HUES64 (cell line): ENCODE results near the gene HYCC2.
"Not testable (repeated sequence)": the region's sequence is repeated elsewhere in the genome, so short reads cannot be mapped to it uniquely, and the experiment has no call there.

Source experiments
- H3K27ac ChIP-seq: 2 replicates; pipeline ENCODE4 v1.7.0; 2013; ENCODE audit warnings: low read depth, low read length, inconsistent platforms
- H3K27me3 ChIP-seq: 2 replicates; pipeline ENCODE4 v1.6.1; 2013; ENCODE audit warnings: mild to moderate bottlenecking, low read length; ENCODE audit not compliant: insufficient read depth
- H3K36me3 ChIP-seq: 2 replicates; pipeline ENCODE4 v1.6.1; 2013; ENCODE audit warnings: mild to moderate bottlenecking, low read length; ENCODE audit not compliant: insufficient read depth
- H3K4me1 ChIP-seq: 2 replicates; pipeline ENCODE4 v1.6.1; 2013; ENCODE audit warnings: mild to moderate bottlenecking, low read length, moderate library complexity; ENCODE audit not compliant: insufficient read depth
- H3K4me3 ChIP-seq: 2 replicates; pipeline ENCODE4 v1.5.1; 2013; ENCODE audit warnings: mild to moderate bottlenecking, low read length, moderate library complexity
- H3K9ac ChIP-seq: 2 replicates; pipeline ENCODE4 v1.6.1; 2013; ENCODE audit warnings: mild to moderate bottlenecking, low read depth, low read length
- H3K9me3 ChIP-seq: 2 replicates; pipeline ENCODE4 v1.6.1; 2013; ENCODE audit warnings: low read depth, low read length; ENCODE audit not compliant: insufficient read depth
- WGBS: fragments of 150-250, 120-280 bp; methylation state at CpG from one replicate; pipeline ENCODE4 v1.1.7; 2013; ENCODE audit warnings: missing lambda C conversion rate; 5-methylcytosine and 5-hydroxymethylcytosine counted together

Gene HYCC2

GRCh38 chr2:201070948-201071478 is 458 bp downstream of the HYCC2 start:
- H3K27ac ChIP-seq = no peak overlapping the region
- H3K4me1 ChIP-seq = peaks cover 3% of the 10 kb centered on the region; the same call in 1 of the 2 replicates
- H3K9me3 ChIP-seq = no peaks in the 10 kb centered on the region
- no peaks in the 10 kb centered on the region for H3K27me3 ChIP-seq
- 2% methylated on average over 21 of the region's 21 CpGs for WGBS
- no peaks in the 10 kb centered on the region for H3K36me3 ChIP-seq
- peak overlapping the region; percentile 86 for H3K4me3 ChIP-seq
- peak overlapping the region; percentile 85 for H3K9ac ChIP-seq

GRCh38 chr2:201064797-201065329 is 6.6 kb downstream of the HYCC2 start:
- no peaks in the 10 kb centered on the region for H3K36me3 ChIP-seq
- 96% methylated on average over 1 of the region's 2 CpGs for WGBS
- no peaks in the 10 kb centered on the region for H3K27me3 ChIP-seq
- no peaks in the 10 kb centered on the region for H3K9me3 ChIP-seq
- no peak overlapping the region for H3K9ac ChIP-seq
- H3K4me1 ChIP-seq = no peaks in the 10 kb centered on the region
- H3K27ac ChIP-seq = no peak overlapping the region
- H3K4me3 ChIP-seq = no peak overlapping the region

- H3K4me1 ChIP-seq, H3K36me3 ChIP-seq, H3K9ac ChIP-seq, H3K27ac ChIP-seq, H3K9me3 ChIP-seq, H3K4me3 ChIP-seq, H3K27me3 ChIP-seq: not testable (repeated sequence)
- WGBS = 94% methylated on average over 5 of the region's 5 CpGs
These were observed 8.0 kb downstream of the HYCC2 start for GRCh38 chr2:201063516-201063915.

GRCh38 chr2:201059961-201060755 is 11.3 kb downstream of the HYCC2 start:
- H3K27ac ChIP-seq = no peak overlapping the region
- no peak overlapping the region for H3K9ac ChIP-seq
- 92% methylated on average over 9 of the region's 10 CpGs for WGBS

GRCh38 chr2:201058914-201059313 is 12.6 kb downstream of the HYCC2 start:
- H3K36me3 ChIP-seq = no peaks in the 10 kb centered on the region
- H3K27ac ChIP-seq = no peak overlapping the region
- no peak overlapping the region for H3K4me3 ChIP-seq
- 94% methylated on average over 1 of the region's 1 CpG for WGBS
- H3K9ac ChIP-seq = peak overlapping the region; percentile 14; the same call in 1 of the 2 replicates
- H3K4me1 ChIP-seq = no peaks in the 10 kb centered on the region
- no peaks in the 10 kb centered on the region for H3K9me3 ChIP-seq
- no peaks in the 10 kb centered on the region for H3K27me3 ChIP-seq

More at GRCh38 chr2:201059961-201060755, 11.3 kb downstream of the HYCC2 start:
- H3K9me3 ChIP-seq = no peaks in the 10 kb centered on the region
- H3K4me3 ChIP-seq = no peak overlapping the region
- no peaks in the 10 kb centered on the region for H3K4me1 ChIP-seq
- H3K27me3 ChIP-seq = no peaks in the 10 kb centered on the region
- no peaks in the 10 kb centered on the region for H3K36me3 ChIP-seq

- Histone ChIP-seq H3K4me1 (no peaks in the 10 kb centered on the region), H3K4me3 (no peak overlapping the region), H3K27me3 (no peaks in the 10 kb centered on the region), H3K27ac (no peak overlapping the region), H3K9ac (no peak overlapping the region), H3K36me3 (no peaks in the 10 kb centered on the region), H3K9me3 (no peaks in the 10 kb centered on the region)
- 87% methylated on average over 3 of the region's 4 CpGs for WGBS
These were observed 13.7 kb downstream of the HYCC2 start for GRCh38 chr2:201057715-201058248.

- Histone ChIP-seq H3K9me3 (no peaks in the 10 kb centered on the region), H3K27me3 (no peaks in the 10 kb centered on the region), H3K4me1 (no peaks in the 10 kb centered on the region), H3K36me3 (no peaks in the 10 kb centered on the region), H3K9ac (no peak overlapping the region), H3K27ac (no peak overlapping the region), H3K4me3 (no peak overlapping the region)
- 91% methylated on average over 2 of the region's 2 CpGs for WGBS
These were observed 14.4 kb downstream of the HYCC2 start for GRCh38 chr2:201057087-201057521.

- Histone ChIP-seq H3K27me3 (no peaks in the 10 kb centered on the region), H3K9me3 (no peaks in the 10 kb centered on the region), H3K27ac (no peak overlapping the region), H3K4me1 (no peaks in the 10 kb centered on the region), H3K9ac (no peak overlapping the region), H3K36me3 (no peaks in the 10 kb centered on the region), H3K4me3 (no peak overlapping the region)
- WGBS = 96% methylated on average over 11 of the region's 11 CpGs
These were observed 22.0 kb downstream of the HYCC2 start for GRCh38 chr2:201049455-201049854.

GRCh38 chr2:201046881-201047280 is 24.6 kb downstream of the HYCC2 start:
- no peak overlapping the region for H3K4me3 ChIP-seq
- no peaks in the 10 kb centered on the region for H3K4me1 ChIP-seq
- no peak overlapping the region for H3K27ac ChIP-seq
- H3K36me3 ChIP-seq = 0 out of 2 replicates have a peak, but pooled peaks cover 3% of the 10 kb centered on the region
- no peak overlapping the region for H3K9ac ChIP-seq
- H3K27me3 ChIP-seq = no peaks in the 10 kb centered on the region
- WGBS = no CpG with 5 or more reads among the region's 2 CpGs
- no peaks in the 10 kb centered on the region for H3K9me3 ChIP-seq

GRCh38 chr2:201043050-201043449 is 28.4 kb downstream of the HYCC2 start:
- H3K9ac ChIP-seq, H3K36me3 ChIP-seq, H3K4me1 ChIP-seq, H3K4me3 ChIP-seq, H3K27me3 ChIP-seq, H3K27ac ChIP-seq, H3K9me3 ChIP-seq: not testable (repeated sequence)
- 75% methylated on average over 2 of the region's 5 CpGs for WGBS

- not testable (repeated sequence) for H3K9me3 ChIP-seq, H3K4me3 ChIP-seq, H3K27me3 ChIP-seq, H3K27ac ChIP-seq, H3K36me3 ChIP-seq, H3K9ac ChIP-seq, H3K4me1 ChIP-seq
- 95% methylated on average over 36 of the region's 36 CpGs for WGBS
These were observed 29.0 kb downstream of the HYCC2 start for GRCh38 chr2:201042451-201042850.
